Measurements from ENCODE around the gene CCDC148. TPM values are rescaled to one million over a fixed set of nuclear protein-coding genes. Genes with fewer than 3 reads are reported as not detected.

The CCDC148 gene
- total RNA-seq, 1 experiment from 2014 or later: 2.1 TPM

GRCh38 chr2:158297120-158297519 is 159.4 kb downstream of the CCDC148 start:
- Mint-ChIP-seq H3K36me3 (no peaks in the 10 kb centered on the region), H3K27ac (no peak overlapping the region), H3K4me3 (no peak overlapping the region), H3K27me3 (ENCODE audit: low read depth) (no peaks in the 10 kb centered on the region), H3K9me3 (peaks cover 18% of the 10 kb centered on the region), H3K4me1 (no peaks in the 10 kb centered on the region)
- ChIA-PET CTCF (no interaction called here), POLR2A (no interaction called here)
- DNase-seq (ENCODE audit: low spot score) (no peak), ATAC-seq (no peak)
- TF ChIP-seq ZNF512 (CRISPR knock-in tag; IDR thresholded peaks at IDR 0.05; ENCODE audit: borderline replicate concordance) (no peak), CDX4 (CRISPR knock-in tag; IDR thresholded peaks at IDR 0.05; ENCODE audit: borderline replicate concordance) (no peak), JAZF1 (CRISPR knock-in tag; IDR thresholded peaks at IDR 0.05) (no peak), ZNF396 (CRISPR knock-in tag; IDR thresholded peaks at IDR 0.05; ENCODE audit: borderline replicate concordance) (no peak), MAX (CRISPR knock-in tag; IDR thresholded peaks at IDR 0.05) (no peak), ATF3 (CRISPR knock-in tag; conservative IDR thresholded peaks at IDR 0.05) (no peak), JUN (CRISPR knock-in tag; IDR thresholded peaks at IDR 0.05) (no peak), RELA (CRISPR knock-in tag; IDR thresholded peaks at IDR 0.05; ENCODE audit: borderline replicate concordance) (no peak), ETV6 (CRISPR knock-in tag; IDR thresholded peaks at IDR 0.05) (no peak), SP1 (CRISPR knock-in tag; conservative IDR thresholded peaks at IDR 0.05) (no peak), TCF7 (CRISPR knock-in tag; IDR thresholded peaks at IDR 0.05; ENCODE audit: low read depth) (no peak), OVOL2 (CRISPR knock-in tag; IDR thresholded peaks at IDR 0.05; ENCODE audit: borderline replicate concordance) (no peak)

- ChIA-PET CTCF (no interaction called here), POLR2A (no interaction called here)
- TF ChIP-seq RELA (CRISPR knock-in tag; IDR thresholded peaks at IDR 0.05; ENCODE audit: borderline replicate concordance) (no peak), ZBTB21 (CRISPR knock-in tag; IDR thresholded peaks at IDR 0.05; ENCODE audit: borderline replicate concordance) (no peak), ELF4 (CRISPR knock-in tag; IDR thresholded peaks at IDR 0.05; ENCODE audit: low read depth) (no peak), PREB (CRISPR knock-in tag; IDR thresholded peaks at IDR 0.05; ENCODE audit: borderline replicate concordance) (no peak), GABPB1 (CRISPR knock-in tag; IDR thresholded peaks at IDR 0.05) (no peak), AR (CRISPR knock-in tag; IDR thresholded peaks at IDR 0.05) (no peak)
- Mint-ChIP-seq H3K27ac (no peak overlapping the region), H3K27me3 (ENCODE audit: low read depth) (no peaks in the 10 kb centered on the region), H3K36me3 (no peaks in the 10 kb centered on the region), H3K4me1 (no peaks in the 10 kb centered on the region), H3K9me3 (peaks cover 14% of the 10 kb centered on the region), H3K4me3 (no peak overlapping the region)
- ATAC-seq (no peak), DNase-seq (ENCODE audit: low spot score) (no peak)
Measured at GRCh38 chr2:158293722-158294121, 162.8 kb downstream of the CCDC148 start.
